Measurements from ENCODE around the gene NEXMIF.
A peak's percentile ranks its signal among the peaks of the same experiment; 100 is the strongest.
"Not testable (repeated sequence)": the region's sequence is repeated elsewhere in the genome, so short reads cannot be mapped to it uniquely, and the experiment has no call there.

The NEXMIF gene

GRCh38 chrX:74925225-74926088 lies at the start of gene NEXMIF:
Gene NEXMIF (minus strand): TSS chrX:74925452.
- peak in 1 of 2 donors; percentile 1 for DNase-seq

GRCh38 chrX:74961962-74962361 lies 36.7 kb upstream of the NEXMIF start:
- not testable (repeated sequence) for DNase-seq

GRCh38 chrX:74949717-74950116 lies 24.5 kb upstream of the NEXMIF start:
- no peak for DNase-seq

GRCh38 chrX:74940414-74940813 lies 15.2 kb upstream of the NEXMIF start:
- DNase-seq: no peak

GRCh38 chrX:74931214-74931613 lies 6.0 kb upstream of the NEXMIF start:
- no peak for DNase-seq

GRCh38 chrX:74924449-74925224 lies 615 bp downstream of the NEXMIF start:
- no peak for DNase-seq

GRCh38 chrX:74923942-74924448 lies 1.3 kb downstream of the NEXMIF start:
- no peak for DNase-seq

GRCh38 chrX:74922922-74923543 lies 2.2 kb downstream of the NEXMIF start:
- peak; percentile 29 to 40 for DNase-seq

- DNase-seq: no peak
Measured at GRCh38 chrX:74911494-74911893, 13.8 kb downstream of the NEXMIF start.

- DNase-seq: no peak
Measured at GRCh38 chrX:74906417-74906816, 18.8 kb downstream of the NEXMIF start.

GRCh38 chrX:74902806-74903205 lies 22.4 kb downstream of the NEXMIF start:
- DNase-seq: no peak

- DNase-seq: no peak
Measured at GRCh38 chrX:74892561-74892960, 32.7 kb downstream of the NEXMIF start.

- no peak for DNase-seq
Measured at GRCh38 chrX:74890676-74891430, 34.4 kb downstream of the NEXMIF start.

GRCh38 chrX:74882383-74882782 lies 42.9 kb downstream of the NEXMIF start:
- DNase-seq: not testable (repeated sequence)

- DNase-seq: no peak
Measured at GRCh38 chrX:74865725-74866124, 59.5 kb downstream of the NEXMIF start.

GRCh38 chrX:74853255-74853654 lies 72.0 kb downstream of the NEXMIF start:
- DNase-seq: no peak

- DNase-seq: no peak
Measured at GRCh38 chrX:74835566-74835965, 89.7 kb downstream of the NEXMIF start.

- DNase-seq: not testable (repeated sequence)
Measured at GRCh38 chrX:74819797-74820196, 105.5 kb downstream of the NEXMIF start.

GRCh38 chrX:74814681-74815080 lies 110.6 kb downstream of the NEXMIF start:
- no peak for DNase-seq

- DNase-seq: no peak
Measured at GRCh38 chrX:74804574-74804973, 120.7 kb downstream of the NEXMIF start.

- DNase-seq: no peak
Measured at GRCh38 chrX:74800062-74800461, 125.2 kb downstream of the NEXMIF start.

- no peak for DNase-seq
Measured at GRCh38 chrX:74797338-74797887, 127.8 kb downstream of the NEXMIF start.
